Activated CD4-positive, CD25-positive, alpha-beta regulatory T cell (primary cell): ENCODE data around the gene PCDHGA6.
"Not testable (repeated sequence)": the region's sequence is repeated elsewhere in the genome, so short reads cannot be mapped to it uniquely, and the experiment has no call there.

Source experiments
- DNase-seq, 4 experiments: peaks; one replicate each; lab custom pipeline; 2025; lab: John Stamatoyannopoulos, UW

The PCDHGA6 gene

DNA sequence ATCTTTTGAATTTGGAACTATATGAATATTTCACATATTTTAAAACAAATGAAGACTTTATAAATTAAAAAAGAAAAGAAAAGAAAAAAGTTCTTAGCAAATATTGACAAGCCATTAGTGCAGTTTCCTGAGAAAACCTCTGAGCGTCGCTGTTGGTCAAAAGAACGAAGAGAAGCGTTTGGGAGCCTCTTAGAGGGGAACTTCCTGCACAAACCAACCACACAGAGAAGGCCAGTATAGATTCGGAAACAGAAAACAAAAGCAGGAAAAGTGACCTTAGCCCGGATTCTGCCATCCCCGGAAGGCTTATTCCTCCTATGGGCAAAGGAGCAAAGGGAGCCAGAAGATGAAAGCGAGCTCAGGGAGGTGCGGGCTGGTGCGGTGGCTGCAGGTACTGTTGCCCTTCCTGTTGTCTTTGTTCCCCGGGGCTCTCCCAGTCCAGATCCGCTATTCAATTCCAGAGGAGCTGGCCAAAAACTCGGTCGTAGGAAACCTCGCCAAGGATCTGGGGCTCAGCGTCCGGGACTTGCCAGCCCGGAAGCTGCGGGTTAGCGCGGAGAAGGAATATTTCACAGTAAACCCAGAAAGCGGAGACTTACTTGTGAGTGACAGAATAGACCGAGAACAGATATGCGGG, 13.8 kb upstream of the PCDHGA6 start, which contains the start of gene PCDHGB2:
Gene PCDHGB2, plus strand, starts transcription at position 205 of the 637 bp plus-strand sequence. Its CDS starts 142 bp downstream, at position 347.
- DNase-seq, result no peak

GRCh38 chr5:141360685-141361084, 13.0 kb upstream of the PCDHGA6 start:
- DNase-seq, result no peak

GRCh38 chr5:141362719-141363118, 11.0 kb upstream of the PCDHGA6 start:
- DNase-seq, result no peak

GRCh38 chr5:141363952-141364660, 9.6 kb upstream of the PCDHGA6 start, which contains the start of gene PCDHGA5:
Gene PCDHGA5 (plus strand): TSS chr5:141364162. CDS start chr5:141364331, 169 bp downstream.
- no peak for DNase-seq

GRCh38 chr5:141366016-141366896, 7.4 kb upstream of the PCDHGA6 start:
- DNase-seq, result no peak

- no peak for DNase-seq
These were observed 3.5 kb upstream of the PCDHGA6 start, which contains the start of gene PCDHGB3 for GRCh38 chr5:141369994-141370848. Gene PCDHGB3 (plus strand): TSS chr5:141370242. CDS start chr5:141370395, 153 bp downstream.

- no peak for DNase-seq
These were observed 1.9 kb upstream of the PCDHGA6 start for GRCh38 chr5:141371572-141372475.

DNA sequence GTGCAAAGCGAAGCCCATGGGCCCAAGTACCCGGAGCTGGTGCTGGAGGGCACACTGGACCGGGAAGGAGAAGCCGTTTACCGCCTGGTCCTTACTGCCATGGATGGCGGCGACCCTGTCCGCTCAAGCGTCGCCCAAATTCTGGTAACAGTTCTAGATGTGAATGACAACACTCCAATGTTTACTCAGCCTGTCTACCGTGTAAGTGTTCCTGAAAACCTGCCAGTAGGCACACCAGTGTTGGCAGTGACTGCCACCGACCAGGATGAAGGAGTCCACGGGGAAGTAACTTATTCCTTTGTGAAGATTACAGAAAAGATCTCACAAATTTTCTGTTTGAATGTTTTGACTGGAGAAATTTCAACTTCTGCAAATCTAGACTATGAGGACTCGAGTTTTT, 936 bp downstream of the PCDHGA6 start:
- no peak for DNase-seq

GRCh38 chr5:141375444-141376155, 1.9 kb downstream of the PCDHGA6 start:
- not testable (repeated sequence) for DNase-seq

- DNase-seq, result no peak
These were observed 9.0 kb downstream of the PCDHGA6 start, which contains the start of gene PCDHGA7 for GRCh38 chr5:141382469-141383294. Gene PCDHGA7 (plus strand): TSS chr5:141382742. CDS start chr5:141382900, 158 bp downstream.

DNA sequence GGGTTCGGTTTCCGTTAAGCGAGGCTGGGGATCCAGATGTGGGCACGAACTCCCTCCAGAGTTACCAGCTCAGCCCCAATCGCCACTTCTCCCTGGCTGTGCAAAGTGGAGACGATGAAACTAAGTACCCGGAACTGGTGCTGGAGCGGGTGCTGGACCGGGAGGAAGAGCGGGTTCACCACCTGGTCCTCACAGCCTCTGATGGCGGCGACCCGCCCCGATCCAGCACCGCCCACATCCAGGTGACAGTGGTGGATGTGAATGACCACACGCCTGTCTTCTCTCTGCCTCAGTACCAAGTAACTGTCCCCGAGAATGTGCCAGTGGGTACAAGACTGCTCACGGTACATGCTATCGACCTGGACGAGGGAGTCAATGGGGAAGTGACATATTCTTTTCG, 9.7 kb downstream of the PCDHGA6 start:
- DNase-seq, result no peak

GRCh38 chr5:141384471-141385267, 11.0 kb downstream of the PCDHGA6 start:
- DNase-seq, result no peak

- not testable (repeated sequence) for DNase-seq
These were observed 14.0 kb downstream of the PCDHGA6 start, which contains the start of gene PCDHGB4 for GRCh38 chr5:141387557-141388311. Gene PCDHGB4 (plus strand): TSS chr5:141387698. CDS start chr5:141387885, 187 bp downstream.

- DNase-seq, result no peak
These were observed 15.0 kb downstream of the PCDHGA6 start for GRCh38 chr5:141388661-141389060.

- DNase-seq, result no peak
These were observed 15.7 kb downstream of the PCDHGA6 start for GRCh38 chr5:141389153-141390042.
